Astrocyte (in vitro differentiated cells and primary cell): ENCODE data around the gene ADAM11. TPM values are rescaled to one million over a fixed set of nuclear protein-coding genes. Genes with fewer than 3 reads are reported as not detected.

Experiments
- DNase-seq: peaks from one replicate; pipeline ENCODE4 v3.0.0-alpha.2; 2010; ENCODE audit warnings: low read depth
- FAIRE-seq: peaks from 2 replicates; lab custom pipeline; 2011; peaks lifted over from hg19 to GRCh38; lab: Jason Lieb, UNC
- H2AFZ ChIP-seq: 2 replicates; pipeline ENCODE4 v1.6.0; 2012; ENCODE audit warnings: low read depth, low read length, inconsistent platforms
- H3K27ac ChIP-seq: 2 replicates; pipeline ENCODE4 v1.5.1; 2011; ENCODE audit warnings: low read depth, low read length, inconsistent platforms
- H3K27me3 ChIP-seq: 2 replicates; pipeline ENCODE4 v1.6.0; 2011; ENCODE audit warnings: low read length, inconsistent platforms; ENCODE audit not compliant: insufficient read depth
- H3K36me3 ChIP-seq: 2 replicates; pipeline ENCODE4 v1.5.1; 2011; ENCODE audit warnings: low read length, inconsistent platforms; ENCODE audit not compliant: insufficient read depth
- H3K4me1 ChIP-seq: 2 replicates; pipeline ENCODE4 v1.5.1; 2011; ENCODE audit warnings: low read length, inconsistent platforms; ENCODE audit not compliant: insufficient read depth
- H3K4me2 ChIP-seq: 2 replicates; pipeline ENCODE4 v1.6.0; 2012; ENCODE audit warnings: low read length, inconsistent platforms
- H3K4me3 ChIP-seq: 2 replicates; pipeline ENCODE4 v1.5.1; 2011; ENCODE audit warnings: low read depth, mild to moderate bottlenecking, low read length, inconsistent platforms; ENCODE audit not compliant: insufficient read depth
- H3K79me2 ChIP-seq: 2 replicates; pipeline ENCODE4 v1.6.0; 2012; ENCODE audit warnings: mild to moderate bottlenecking, low read length, inconsistent platforms; ENCODE audit not compliant: insufficient read depth
- H3K9ac ChIP-seq: 2 replicates; pipeline ENCODE4 v1.6.0; 2012; ENCODE audit warnings: mild to moderate bottlenecking, low read length, inconsistent platforms
- H3K9me3 ChIP-seq: 2 replicates; pipeline ENCODE4 v1.5.1; 2012; ENCODE audit warnings: low read depth, mild to moderate bottlenecking, low read length, inconsistent platforms; ENCODE audit not compliant: insufficient read depth
- H4K20me1 ChIP-seq: 2 replicates; pipeline ENCODE4 v1.6.0; 2012; ENCODE audit warnings: low read length, inconsistent platforms; ENCODE audit not compliant: insufficient read depth
- H3K27ac Mint-ChIP-seq: one replicate; pipeline ENCODE4 v1.8.0; 2021; ENCODE audit warnings: mild to moderate bottlenecking, mixed read lengths; ENCODE audit not compliant: unreplicated experiment
- H3K27me3 Mint-ChIP-seq: one replicate; pipeline ENCODE4 v1.8.0; 2021; ENCODE audit warnings: low read depth, mixed read lengths; ENCODE audit not compliant: unreplicated experiment
- H3K36me3 Mint-ChIP-seq: one replicate; pipeline ENCODE4 v1.8.0; 2021; ENCODE audit warnings: low read depth, mixed read lengths; ENCODE audit not compliant: unreplicated experiment
- H3K4me1 Mint-ChIP-seq: one replicate; pipeline ENCODE4 v1.8.0; 2021; ENCODE audit warnings: low read depth, mixed read lengths; ENCODE audit not compliant: unreplicated experiment
- H3K4me3 Mint-ChIP-seq: one replicate; pipeline ENCODE4 v1.8.0; 2021; ENCODE audit warnings: mild to moderate bottlenecking, moderate library complexity, mixed read lengths; ENCODE audit not compliant: unreplicated experiment
- H3K9me3 Mint-ChIP-seq: one replicate; pipeline ENCODE4 v1.8.0; 2021; ENCODE audit warnings: mild to moderate bottlenecking, mixed read lengths; ENCODE audit not compliant: unreplicated experiment
- EZH2 ChIP-seq: IDR thresholded peaks from 2 replicates; pipeline ENCODE4 v1.6.1; 2012; ENCODE audit warnings: mild to moderate bottlenecking, low read length, inconsistent platforms; ENCODE audit not compliant: insufficient read depth
- total RNA-seq: library from RNA; stranded (reverse); gene quantifications from 2 replicates; pipeline ENCODE4 v1.2.1, GENCODE V29; 2021
- TF ChIP-seq, protein P1 (sequence below): IDR thresholded peaks from 2 replicates; pipeline ENCODE4 v1.5.1; 2011; ENCODE audit warnings: low read depth, mild to moderate bottlenecking, inconsistent platforms, low read length, moderate library complexity; ENCODE audit not compliant: insufficient read depth

The ADAM11 gene
- total RNA-seq, 1 donor from 2014 or later = 0.43 TPM

DNA sequence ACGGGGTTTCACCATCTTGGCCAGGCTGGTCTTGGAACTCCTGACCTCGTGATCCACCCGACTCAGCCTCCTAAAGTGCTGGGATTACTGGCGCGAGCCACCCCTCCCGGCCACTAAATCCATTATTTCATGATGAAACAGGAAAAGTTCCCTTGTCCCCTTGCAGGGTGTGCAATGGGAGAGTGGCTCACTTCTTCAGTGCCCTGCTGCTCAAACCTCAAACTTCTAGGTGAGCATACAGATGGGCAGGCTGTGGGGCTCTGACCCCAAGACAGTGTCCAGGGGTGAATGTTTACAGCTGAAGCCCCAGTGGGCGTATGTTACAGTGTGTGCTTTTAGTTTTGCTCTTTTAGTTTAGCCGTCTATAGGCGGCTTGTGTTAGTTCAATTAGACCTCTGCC is 36.6 kb downstream of the ADAM11 start:
- Histone ChIP-seq H3K27ac (peak overlapping the region; percentile 95), H2AFZ (no peak overlapping the region), H3K27me3 (no peaks in the 10 kb centered on the region), H3K79me2 (peaks cover 5% of the 10 kb centered on the region), H3K4me1 (peaks cover 35% of the 10 kb centered on the region), H3K9ac (peak overlapping the region; percentile 67), H3K4me2 (peak overlapping the region; percentile 65), H3K4me3 (no peak overlapping the region), H3K9me3 (no peaks in the 10 kb centered on the region), H4K20me1 (no peaks in the 10 kb centered on the region), H3K36me3 (peaks cover 6% of the 10 kb centered on the region)
- H3K4me3 Mint-ChIP-seq = no peak overlapping the region
- peaks cover 4% of the 10 kb centered on the region for H3K36me3 Mint-ChIP-seq
- TF ChIP-seq, protein P1, sequence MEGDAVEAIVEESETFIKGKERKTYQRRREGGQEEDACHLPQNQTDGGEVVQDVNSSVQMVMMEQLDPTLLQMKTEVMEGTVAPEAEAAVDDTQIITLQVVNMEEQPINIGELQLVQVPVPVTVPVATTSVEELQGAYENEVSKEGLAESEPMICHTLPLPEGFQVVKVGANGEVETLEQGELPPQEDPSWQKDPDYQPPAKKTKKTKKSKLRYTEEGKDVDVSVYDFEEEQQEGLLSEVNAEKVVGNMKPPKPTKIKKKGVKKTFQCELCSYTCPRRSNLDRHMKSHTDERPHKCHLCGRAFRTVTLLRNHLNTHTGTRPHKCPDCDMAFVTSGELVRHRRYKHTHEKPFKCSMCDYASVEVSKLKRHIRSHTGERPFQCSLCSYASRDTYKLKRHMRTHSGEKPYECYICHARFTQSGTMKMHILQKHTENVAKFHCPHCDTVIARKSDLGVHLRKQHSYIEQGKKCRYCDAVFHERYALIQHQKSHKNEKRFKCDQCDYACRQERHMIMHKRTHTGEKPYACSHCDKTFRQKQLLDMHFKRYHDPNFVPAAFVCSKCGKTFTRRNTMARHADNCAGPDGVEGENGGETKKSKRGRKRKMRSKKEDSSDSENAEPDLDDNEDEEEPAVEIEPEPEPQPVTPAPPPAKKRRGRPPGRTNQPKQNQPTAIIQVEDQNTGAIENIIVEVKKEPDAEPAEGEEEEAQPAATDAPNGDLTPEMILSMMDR = no peak
- no peak for TF ChIP-seq EZH2
- H3K9me3 Mint-ChIP-seq = no peaks in the 10 kb centered on the region
- peaks cover 32% of the 10 kb centered on the region for H3K4me1 Mint-ChIP-seq
- DNase-seq (no peak), FAIRE-seq (no peak)
- H3K27ac Mint-ChIP-seq = peak overlapping the region; percentile 84
- H3K27me3 Mint-ChIP-seq = no peaks in the 10 kb centered on the region

DNA sequence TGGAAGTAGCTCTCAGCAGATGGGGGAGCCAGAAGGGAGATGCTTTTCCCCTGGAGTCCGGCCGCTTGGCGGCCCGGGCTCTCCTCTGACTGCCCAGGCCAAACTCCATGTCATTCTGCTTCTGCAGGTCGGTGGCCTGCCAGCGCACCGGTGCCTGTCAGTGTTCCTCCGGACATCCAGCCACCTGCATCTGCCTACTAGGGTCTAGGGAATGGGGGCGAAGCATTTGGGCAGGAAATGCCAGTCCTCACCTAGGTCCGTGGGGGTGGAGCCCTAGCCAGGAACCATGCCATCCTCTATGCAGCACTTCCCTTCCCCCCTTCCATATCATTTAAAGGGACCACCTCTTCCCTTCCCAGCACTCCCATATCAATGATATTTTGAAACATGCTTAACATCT is 37.1 kb downstream of the ADAM11 start:
- Histone ChIP-seq H2AFZ (no peak overlapping the region), H3K36me3 (peaks cover 8% of the 10 kb centered on the region), H3K79me2 (peaks cover 9% of the 10 kb centered on the region), H4K20me1 (no peaks in the 10 kb centered on the region), H3K27me3 (no peaks in the 10 kb centered on the region), H3K9ac (peak overlapping the region; percentile 67), H3K9me3 (no peaks in the 10 kb centered on the region), H3K4me1 (peaks cover 35% of the 10 kb centered on the region), H3K4me3 (no peak overlapping the region), H3K27ac (peak overlapping the region; percentile 95), H3K4me2 (peak overlapping the region; percentile 65)
- peak overlapping the region; percentile 64 for H3K27ac Mint-ChIP-seq
- no peak for FAIRE-seq
- no peak for TF ChIP-seq EZH2
- TF ChIP-seq, protein P1 = no peak
- no peaks in the 10 kb centered on the region for H3K27me3 Mint-ChIP-seq
- H3K4me3 Mint-ChIP-seq = no peak overlapping the region
- no peaks in the 10 kb centered on the region for H3K9me3 Mint-ChIP-seq
- DNase-seq = no peak
- H3K36me3 Mint-ChIP-seq = peaks cover 4% of the 10 kb centered on the region
- H3K4me1 Mint-ChIP-seq = peaks cover 32% of the 10 kb centered on the region

DNA sequence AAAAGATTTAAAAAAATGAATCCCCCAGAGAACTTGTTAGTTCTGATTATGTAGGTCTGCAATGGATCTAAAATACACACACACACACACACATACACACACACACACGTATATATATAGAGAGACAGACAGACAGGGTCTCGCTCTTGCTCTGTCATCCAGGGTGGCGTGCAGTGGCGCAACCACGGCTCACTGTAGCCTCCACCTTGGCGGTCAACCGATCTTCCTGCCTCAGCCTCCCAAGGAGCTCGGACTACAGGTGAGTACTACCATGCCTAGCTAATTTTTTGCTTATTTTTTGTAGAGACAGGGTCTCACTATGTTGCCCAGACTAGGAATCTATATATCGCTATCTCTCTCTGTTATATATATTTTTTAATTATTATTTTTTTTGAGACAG is 37.9 kb downstream of the ADAM11 start:
- no peaks in the 10 kb centered on the region for H3K27me3 Mint-ChIP-seq
- H3K9ac ChIP-seq = no peak overlapping the region
- H3K4me3 ChIP-seq = no peak overlapping the region
- no peak overlapping the region for H3K4me3 Mint-ChIP-seq
- H3K4me1 ChIP-seq = peaks cover 35% of the 10 kb centered on the region
- H3K9me3 ChIP-seq = no peaks in the 10 kb centered on the region
- no peaks in the 10 kb centered on the region for H3K9me3 Mint-ChIP-seq
- H3K36me3 ChIP-seq = peaks cover 12% of the 10 kb centered on the region
- H3K79me2 ChIP-seq = peaks cover 13% of the 10 kb centered on the region
- peaks cover 32% of the 10 kb centered on the region for H3K4me1 Mint-ChIP-seq
- no peak for TF ChIP-seq EZH2
- TF ChIP-seq, protein P1 = no peak
- FAIRE-seq = no peak
- no peak overlapping the region for H3K27ac ChIP-seq
- H3K27ac Mint-ChIP-seq = no peak overlapping the region
- H2AFZ ChIP-seq = no peak overlapping the region
- H3K36me3 Mint-ChIP-seq = peaks cover 4% of the 10 kb centered on the region
- no peak for DNase-seq
- H3K4me2 ChIP-seq = no peak overlapping the region
- no peaks in the 10 kb centered on the region for H3K27me3 ChIP-seq
- no peaks in the 10 kb centered on the region for H4K20me1 ChIP-seq
